Neural crest cell (in vitro differentiated cells): Measurements from ENCODE around the gene RFTN2. TPM values are rescaled to one million over a fixed set of nuclear protein-coding genes. Genes with fewer than 3 reads are reported as not detected.

Experiments
- DNase-seq: peaks from one replicate; pipeline ENCODE4 v3.0.0; 2021; ENCODE audit warnings: low read depth, mixed read lengths, low spot score
- H3K27ac Mint-ChIP-seq: one replicate; pipeline ENCODE4 v1.8.0; 2021; ENCODE audit warnings: mild to moderate bottlenecking, mixed read lengths; ENCODE audit not compliant: unreplicated experiment
- H3K27me3 Mint-ChIP-seq: 2 replicates; pipeline ENCODE4 v1.8.0; 2021; ENCODE audit warnings: low read depth, mild to moderate bottlenecking, mixed read lengths
- H3K36me3 Mint-ChIP-seq: 2 replicates; pipeline ENCODE4 v1.8.0; 2021; ENCODE audit warnings: low read depth, mild to moderate bottlenecking, mixed read lengths
- H3K4me1 Mint-ChIP-seq: 2 replicates; pipeline ENCODE4 v1.8.0; 2021; ENCODE audit warnings: mixed read lengths
- H3K4me3 Mint-ChIP-seq: one replicate; pipeline ENCODE4 v1.8.0; 2021; ENCODE audit warnings: mild to moderate bottlenecking, mixed read lengths
- H3K9me3 Mint-ChIP-seq: 2 replicates; pipeline ENCODE4 v1.8.0; 2021; ENCODE audit warnings: mixed read lengths
- CTCF ChIP-seq: fragments of 200-600 bp; sonication (generic); conservative IDR thresholded peaks from 2 replicates; pipeline ENCODE4 v1.5.0; 2021; ENCODE audit warnings: antibody characterized with exemption, mild to moderate bottlenecking
- total RNA-seq: library from RNA; stranded (reverse); gene quantifications from 2 replicates; pipeline ENCODE4 v1.2.1, GENCODE V29; 2021

Gene RFTN2
- total RNA-seq, 1 donor from 2014 or later, result 16.0 TPM

GRCh38 chr2:197708331-197708730 lies 32.9 kb upstream of the RFTN2 start:
- Mint-ChIP-seq H3K4me1 (peaks cover 44% of the 10 kb centered on the region), H3K4me3 (peak overlapping the region; percentile 42), H3K27ac (no peak overlapping the region), H3K9me3 (no peaks in the 10 kb centered on the region), H3K36me3 (peaks cover 13% of the 10 kb centered on the region), H3K27me3 (no peaks in the 10 kb centered on the region)
- no peak for DNase-seq
- no peak for TF ChIP-seq CTCF

- no peaks in the 10 kb centered on the region for H3K27me3 Mint-ChIP-seq
- no peaks in the 10 kb centered on the region for H3K9me3 Mint-ChIP-seq
- no peak for DNase-seq
- H3K4me1 Mint-ChIP-seq, result peaks cover 44% of the 10 kb centered on the region
- peaks cover 13% of the 10 kb centered on the region for H3K36me3 Mint-ChIP-seq
- peak overlapping the region; percentile 95 for H3K4me3 Mint-ChIP-seq
- peak overlapping the region; percentile 78 for H3K27ac Mint-ChIP-seq
- TF ChIP-seq CTCF, result peak; percentile 82
These were observed 32.2 kb upstream of the RFTN2 start for GRCh38 chr2:197707316-197708213.

DNA sequence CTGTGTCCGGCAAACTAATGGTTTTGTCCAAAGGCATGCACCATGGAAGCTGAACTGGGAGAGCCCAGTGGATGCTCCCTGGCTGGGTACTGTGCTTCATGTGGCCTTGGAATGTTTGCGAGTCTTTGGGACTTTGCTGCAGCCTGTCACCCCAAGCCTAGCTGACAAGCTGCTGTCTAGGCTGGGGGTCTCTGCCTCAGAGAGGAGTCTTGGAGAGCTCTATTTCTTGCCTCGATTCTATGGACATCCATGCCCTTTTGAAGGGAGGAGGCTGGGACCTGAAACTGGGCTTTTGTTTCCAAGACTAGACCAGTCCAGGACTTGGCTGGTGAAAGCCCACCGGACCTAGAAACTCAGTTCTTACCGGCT lies 31.4 kb upstream of the RFTN2 start:
- peaks cover 44% of the 10 kb centered on the region for H3K4me1 Mint-ChIP-seq
- H3K36me3 Mint-ChIP-seq, result peaks cover 13% of the 10 kb centered on the region
- no peak for TF ChIP-seq CTCF
- H3K4me3 Mint-ChIP-seq, result peak overlapping the region; percentile 95
- no peaks in the 10 kb centered on the region for H3K9me3 Mint-ChIP-seq
- no peak for DNase-seq
- H3K27me3 Mint-ChIP-seq, result no peaks in the 10 kb centered on the region
- no peak overlapping the region for H3K27ac Mint-ChIP-seq

DNA sequence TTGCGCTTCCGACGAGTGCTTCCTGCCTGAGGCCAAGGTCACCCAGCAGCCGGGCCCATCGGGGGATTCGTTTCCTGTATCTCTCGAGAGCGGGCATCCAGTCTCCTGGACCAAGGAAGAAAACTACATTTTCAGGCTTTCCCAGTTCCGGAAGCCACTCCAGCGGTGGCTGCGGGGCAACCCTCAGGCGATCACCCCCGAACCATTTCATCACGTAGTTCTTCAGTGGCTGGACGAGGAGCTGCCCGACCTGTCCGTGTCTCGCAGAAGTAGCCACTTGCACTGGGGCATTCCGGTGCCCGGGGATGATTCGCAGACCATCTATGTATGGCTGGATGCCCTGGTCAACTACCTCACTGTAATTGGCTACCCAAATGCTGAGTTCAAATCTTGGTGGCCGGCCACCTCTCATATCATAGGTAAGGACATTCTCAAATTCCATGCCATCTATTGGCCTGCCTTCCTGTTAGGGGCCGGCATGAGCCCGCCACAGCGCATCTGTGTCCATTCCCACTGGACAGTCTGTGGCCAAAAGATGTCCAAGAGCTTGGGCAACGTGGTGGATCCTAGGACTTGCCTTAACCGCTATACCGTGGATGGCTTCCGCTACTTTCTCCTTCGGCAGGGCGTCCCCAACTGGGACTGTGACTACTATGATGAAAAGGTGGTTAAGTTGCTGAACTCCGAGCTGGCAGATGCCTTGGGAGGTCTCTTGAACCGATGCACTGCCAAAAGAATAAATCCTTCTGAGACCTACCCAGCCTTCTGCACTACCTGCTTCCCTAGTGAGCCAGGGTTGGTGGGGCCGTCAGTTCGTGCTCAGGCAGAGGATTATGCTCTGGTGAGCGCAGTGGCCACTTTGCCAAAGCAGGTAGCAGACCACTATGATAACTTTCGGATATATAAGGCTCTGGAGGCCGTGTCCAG lies 30.8 kb upstream of the RFTN2 start:
- Mint-ChIP-seq H3K27ac (peak overlapping the region; percentile 51), H3K9me3 (no peaks in the 10 kb centered on the region), H3K4me3 (peak overlapping the region; percentile 95), H3K4me1 (peaks cover 44% of the 10 kb centered on the region), H3K27me3 (no peaks in the 10 kb centered on the region), H3K36me3 (peaks cover 13% of the 10 kb centered on the region)
- DNase-seq, result peak; percentile 23
- TF ChIP-seq CTCF, result no peak

DNA sequence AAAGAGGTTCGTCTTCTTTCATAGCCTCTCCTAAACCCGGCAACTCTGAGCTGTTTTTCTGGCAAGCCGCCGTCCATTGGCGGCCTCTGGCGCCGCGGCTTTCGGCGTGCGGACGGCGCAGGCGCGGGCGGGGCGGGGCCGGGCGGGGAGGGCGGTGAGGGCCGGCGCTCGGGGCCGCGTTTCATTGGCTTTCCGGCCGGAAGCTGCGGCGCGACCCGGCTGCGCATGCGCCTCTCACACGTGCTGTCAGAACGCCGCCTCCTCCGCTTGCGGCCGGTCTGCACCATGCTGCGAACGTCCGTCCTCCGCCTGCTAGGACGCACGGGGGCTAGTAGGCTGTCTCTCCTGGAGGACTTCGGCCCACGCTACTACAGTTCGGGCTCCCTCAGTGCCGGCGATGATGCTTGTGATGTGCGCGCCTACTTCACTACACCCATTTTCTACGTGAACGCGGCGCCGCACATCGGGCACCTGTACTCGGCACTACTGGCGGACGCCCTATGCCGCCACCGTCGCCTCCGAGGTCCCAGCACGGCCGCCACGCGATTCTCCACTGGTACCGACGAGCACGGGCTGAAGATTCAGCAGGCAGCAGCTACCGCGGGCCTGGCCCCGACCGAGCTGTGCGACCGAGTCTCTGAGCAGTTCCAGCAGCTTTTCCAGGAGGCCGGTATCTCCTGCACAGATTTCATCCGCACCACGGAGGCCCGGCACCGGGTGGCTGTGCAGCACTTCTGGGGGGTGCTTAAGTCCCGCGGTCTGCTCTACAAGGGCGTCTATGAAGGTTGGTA lies 29.9 kb upstream of the RFTN2 start, which contains the start of gene MARS2:
TSS of gene MARS2 (plus strand) at position 249 of the 791 bp plus-strand sequence. CDS start at position 286, 37 bp downstream.
- peaks cover 13% of the 10 kb centered on the region for H3K36me3 Mint-ChIP-seq
- H3K4me1 Mint-ChIP-seq, result peaks cover 44% of the 10 kb centered on the region
- TF ChIP-seq CTCF, result no peak
- peak within 1 kb of the TSS; percentile 93 for H3K27ac Mint-ChIP-seq
- H3K27me3 Mint-ChIP-seq, result no peaks in the 10 kb centered on the region
- H3K9me3 Mint-ChIP-seq, result no peaks in the 10 kb centered on the region
- peak; percentile 84 for DNase-seq
- peak within 1 kb of the TSS; percentile 95 for H3K4me3 Mint-ChIP-seq
